NB4 (cell line): ENCODE data around the gene PLCB4.

ENCODE experiments used
- MYC ChIP-seq: IDR thresholded peaks from 2 replicates; pipeline ENCODE4 v1.6.1; 2011; ENCODE audit warnings: low read depth, low read length
- POLR2A ChIP-seq: IDR thresholded peaks from 2 replicates; pipeline ENCODE4 v1.6.1; 2011; ENCODE audit warnings: mild to moderate bottlenecking; ENCODE audit not compliant: insufficient read length; ENCODE audit errors: extremely low read depth
- TF ChIP-seq, protein P1 (sequence below): IDR thresholded peaks from 2 replicates; pipeline ENCODE4 v1.6.1; 2011; ENCODE audit warnings: low read depth, low read length
- TF ChIP-seq, protein P2 (sequence below): IDR thresholded peaks from one replicate; pipeline ENCODE4 v1.5.1; 2012; ENCODE audit warnings: low read depth, low read length

GRCh38 chr20:9330151-9330550 lies 261.3 kb downstream of the PLCB4 start:
- TF ChIP-seq, protein P1, sequence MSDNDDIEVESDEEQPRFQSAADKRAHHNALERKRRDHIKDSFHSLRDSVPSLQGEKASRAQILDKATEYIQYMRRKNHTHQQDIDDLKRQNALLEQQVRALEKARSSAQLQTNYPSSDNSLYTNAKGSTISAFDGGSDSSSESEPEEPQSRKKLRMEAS: no peak
- TF ChIP-seq, protein P2, sequence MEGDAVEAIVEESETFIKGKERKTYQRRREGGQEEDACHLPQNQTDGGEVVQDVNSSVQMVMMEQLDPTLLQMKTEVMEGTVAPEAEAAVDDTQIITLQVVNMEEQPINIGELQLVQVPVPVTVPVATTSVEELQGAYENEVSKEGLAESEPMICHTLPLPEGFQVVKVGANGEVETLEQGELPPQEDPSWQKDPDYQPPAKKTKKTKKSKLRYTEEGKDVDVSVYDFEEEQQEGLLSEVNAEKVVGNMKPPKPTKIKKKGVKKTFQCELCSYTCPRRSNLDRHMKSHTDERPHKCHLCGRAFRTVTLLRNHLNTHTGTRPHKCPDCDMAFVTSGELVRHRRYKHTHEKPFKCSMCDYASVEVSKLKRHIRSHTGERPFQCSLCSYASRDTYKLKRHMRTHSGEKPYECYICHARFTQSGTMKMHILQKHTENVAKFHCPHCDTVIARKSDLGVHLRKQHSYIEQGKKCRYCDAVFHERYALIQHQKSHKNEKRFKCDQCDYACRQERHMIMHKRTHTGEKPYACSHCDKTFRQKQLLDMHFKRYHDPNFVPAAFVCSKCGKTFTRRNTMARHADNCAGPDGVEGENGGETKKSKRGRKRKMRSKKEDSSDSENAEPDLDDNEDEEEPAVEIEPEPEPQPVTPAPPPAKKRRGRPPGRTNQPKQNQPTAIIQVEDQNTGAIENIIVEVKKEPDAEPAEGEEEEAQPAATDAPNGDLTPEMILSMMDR: no peak
- TF ChIP-seq POLR2A: no peak
- TF ChIP-seq MYC: no peak
